Endodermal cell (in vitro differentiated cells): ENCODE results near the gene CMPK1. TPM values are rescaled to one million over a fixed set of nuclear protein-coding genes. Genes with fewer than 3 reads are reported as not detected.

ENCODE experiments used
- DNase-seq: peaks from one replicate; pipeline ENCODE4 v3.0.0-alpha.2; 2017
- H3K27ac ChIP-seq: 2 replicates; pipeline ENCODE4 v1.5.1; 2013; ENCODE audit warnings: mild to moderate bottlenecking, low read depth, low read length, moderate library complexity
- H3K27me3 ChIP-seq: 2 replicates; pipeline ENCODE4 v1.6.1; 2013; ENCODE audit warnings: mild to moderate bottlenecking, low read length, moderate library complexity; ENCODE audit not compliant: insufficient read depth, control insufficient read depth, poor library complexity, severe bottlenecking
- H3K36me3 ChIP-seq: 2 replicates; pipeline ENCODE4 v1.7.0; 2013; ENCODE audit warnings: mild to moderate bottlenecking, low read length, moderate library complexity; ENCODE audit not compliant: control insufficient read depth, insufficient read depth
- H3K4me1 ChIP-seq: one replicate; pipeline ENCODE4 v1.7.0; 2013; ENCODE audit warnings: low read length; ENCODE audit not compliant: control insufficient read depth, insufficient read depth
- H3K4me3 ChIP-seq: 2 replicates; pipeline ENCODE4 v1.5.1; 2013; ENCODE audit warnings: mild to moderate bottlenecking, low read length, moderate library complexity
- H3K9ac ChIP-seq: 2 replicates; pipeline ENCODE4 v1.6.1; 2013; ENCODE audit warnings: mild to moderate bottlenecking, low read length, moderate library complexity; ENCODE audit not compliant: poor library complexity, severe bottlenecking; ENCODE audit errors: extremely low read depth
- H3K9me3 ChIP-seq: 2 replicates; pipeline ENCODE4 v1.6.1; 2013; ENCODE audit warnings: mild to moderate bottlenecking, low read length, moderate library complexity; ENCODE audit not compliant: control insufficient read depth
- H3K27ac Mint-ChIP-seq: 2 replicates; pipeline ENCODE4 v1.8.0; 2020; ENCODE audit warnings: mixed read lengths
- H3K27me3 Mint-ChIP-seq: 2 replicates; pipeline ENCODE4 v1.8.0; 2021; ENCODE audit warnings: mild to moderate bottlenecking, mixed read lengths; ENCODE audit not compliant: insufficient read depth
- H3K36me3 Mint-ChIP-seq: 2 replicates; pipeline ENCODE4 v1.8.0; 2020; ENCODE audit warnings: low read depth, mixed read lengths
- H3K4me1 Mint-ChIP-seq: 2 replicates; pipeline ENCODE4 v1.8.0; 2020; ENCODE audit warnings: mixed read lengths
- H3K4me3 Mint-ChIP-seq: 2 replicates; pipeline ENCODE4 v1.8.0; 2020; ENCODE audit warnings: mild to moderate bottlenecking, moderate library complexity, mixed read lengths
- H3K9me3 Mint-ChIP-seq: 2 replicates; pipeline ENCODE4 v1.8.0; 2020; ENCODE audit warnings: mild to moderate bottlenecking, mixed read lengths
- WGBS, 2 experiments: methylation state at CpG; one replicate each; pipeline versions ENCODE4 v1.1.5 to v1.1.7; 2013; ENCODE audit warnings: missing lambda C conversion rate in 2 of 2, mixed read lengths in 1 of 2; ENCODE audit not compliant: insufficient coverage in 1 of 2, insufficient read length in 1 of 2; 5-methylcytosine and 5-hydroxymethylcytosine counted together
- total RNA-seq, 2 donors: library from RNA; stranded (reverse); fragmentation: NEBNext Ultra II Directional in 1 of 2; extraction: Animal tissue kit (Norgen Biotek cat#: 25700) in 1 of 2; gene quantifications; 2 replicates in 1 of 2; 3 replicates in 1 of 2; pipeline ENCODE4 v1.2.1, GENCODE V29; 2021
- TF ChIP-seq, protein P1 (sequence below): fragments of 200-600 bp; sonication (generic); conservative IDR thresholded peaks from 2 replicates; pipeline ENCODE4 v1.5.0; 2021; ENCODE audit warnings: antibody characterized with exemption, mild to moderate bottlenecking

CMPK1 gene
- total RNA-seq, 2 donors from 2014 or later: 41.6 to 42.0 TPM

GRCh38 chr1:47407481-47407880 lies 73.9 kb downstream of the CMPK1 start:
- H3K4me1 Mint-ChIP-seq: peaks cover 6% of the 10 kb centered on the region
- no peak overlapping the region for H3K27ac Mint-ChIP-seq
- H3K27me3 Mint-ChIP-seq: peaks cover 66% of the 10 kb centered on the region
- 66 to 94% methylated on average over 2 to 3 of the region's 3 CpGs for WGBS, 2 experiments
- H3K9me3 ChIP-seq: no peaks in the 10 kb centered on the region
- H3K36me3 Mint-ChIP-seq: no peaks in the 10 kb centered on the region
- no peak overlapping the region for H3K9ac ChIP-seq
- no peaks in the 10 kb centered on the region for H3K9me3 Mint-ChIP-seq
- H3K36me3 ChIP-seq: no peaks in the 10 kb centered on the region
- no peak overlapping the region for H3K27ac ChIP-seq
- H3K4me3 ChIP-seq: no peak overlapping the region
- TF ChIP-seq, protein P1, sequence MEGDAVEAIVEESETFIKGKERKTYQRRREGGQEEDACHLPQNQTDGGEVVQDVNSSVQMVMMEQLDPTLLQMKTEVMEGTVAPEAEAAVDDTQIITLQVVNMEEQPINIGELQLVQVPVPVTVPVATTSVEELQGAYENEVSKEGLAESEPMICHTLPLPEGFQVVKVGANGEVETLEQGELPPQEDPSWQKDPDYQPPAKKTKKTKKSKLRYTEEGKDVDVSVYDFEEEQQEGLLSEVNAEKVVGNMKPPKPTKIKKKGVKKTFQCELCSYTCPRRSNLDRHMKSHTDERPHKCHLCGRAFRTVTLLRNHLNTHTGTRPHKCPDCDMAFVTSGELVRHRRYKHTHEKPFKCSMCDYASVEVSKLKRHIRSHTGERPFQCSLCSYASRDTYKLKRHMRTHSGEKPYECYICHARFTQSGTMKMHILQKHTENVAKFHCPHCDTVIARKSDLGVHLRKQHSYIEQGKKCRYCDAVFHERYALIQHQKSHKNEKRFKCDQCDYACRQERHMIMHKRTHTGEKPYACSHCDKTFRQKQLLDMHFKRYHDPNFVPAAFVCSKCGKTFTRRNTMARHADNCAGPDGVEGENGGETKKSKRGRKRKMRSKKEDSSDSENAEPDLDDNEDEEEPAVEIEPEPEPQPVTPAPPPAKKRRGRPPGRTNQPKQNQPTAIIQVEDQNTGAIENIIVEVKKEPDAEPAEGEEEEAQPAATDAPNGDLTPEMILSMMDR: no peak
- no peaks in the 10 kb centered on the region for H3K4me1 ChIP-seq
- no peak overlapping the region for H3K4me3 Mint-ChIP-seq
- DNase-seq: no peak
- H3K27me3 ChIP-seq: peaks cover 34% of the 10 kb centered on the region

DNA sequence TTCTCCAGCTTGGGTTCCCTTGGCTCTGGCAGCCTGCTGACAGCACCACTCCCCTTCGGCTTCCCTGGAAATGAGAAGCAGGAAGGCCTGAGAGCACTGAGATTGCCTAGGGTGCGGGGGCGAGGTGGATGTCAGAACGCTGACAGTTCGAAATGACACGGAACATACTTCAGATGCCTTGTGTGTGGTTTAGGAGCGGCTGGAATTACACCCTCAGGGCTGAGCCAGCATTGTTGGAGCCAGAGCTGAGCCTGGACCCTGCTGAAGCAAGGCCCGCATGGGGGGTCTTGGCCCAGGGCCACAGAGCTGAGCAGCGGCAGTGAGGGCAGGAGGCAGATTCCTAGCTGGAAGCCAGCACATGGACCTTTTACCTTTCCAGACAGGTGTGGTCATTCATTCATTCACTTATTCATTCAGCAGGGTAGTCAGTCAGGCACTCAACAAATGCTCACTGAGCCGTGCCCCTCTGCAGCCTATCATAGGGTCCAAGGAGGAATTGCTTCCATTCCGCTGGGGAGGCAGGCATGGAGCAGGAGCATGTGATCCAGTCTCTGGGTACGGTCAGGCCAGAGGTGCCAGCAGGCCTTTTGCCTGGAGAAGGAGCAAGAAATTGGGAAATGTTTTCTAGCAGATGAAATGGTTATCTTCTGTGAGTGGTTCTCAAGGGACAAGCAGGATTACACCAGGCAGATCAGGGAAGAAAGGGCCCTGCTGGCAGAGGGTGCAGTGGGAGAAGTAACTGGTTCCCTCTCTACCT lies 75.9 kb downstream of the CMPK1 start:
- DNase-seq: no peak
- Histone ChIP-seq H3K4me3 (no peak overlapping the region), H3K4me1 (no peaks in the 10 kb centered on the region), H3K36me3 (no peaks in the 10 kb centered on the region), H3K9me3 (no peaks in the 10 kb centered on the region), H3K9ac (no peak overlapping the region), H3K27ac (no peak overlapping the region), H3K27me3 (peaks cover 52% of the 10 kb centered on the region)
- Mint-ChIP-seq H3K4me1 (peaks cover 6% of the 10 kb centered on the region), H3K4me3 (no peak overlapping the region), H3K27ac (no peak overlapping the region), H3K36me3 (no peaks in the 10 kb centered on the region), H3K9me3 (no peaks in the 10 kb centered on the region), H3K27me3 (peaks cover 64% of the 10 kb centered on the region)
- WGBS, 2 experiments: 85 to 90% methylated on average over 10 to 12 of the region's 12 CpGs
- TF ChIP-seq, protein P1: no peak

- peaks cover 58% of the 10 kb centered on the region for H3K27me3 ChIP-seq
- peaks cover 67% of the 10 kb centered on the region for H3K27me3 Mint-ChIP-seq
- 71 to 76% methylated on average over 1 to 3 of the region's 3 CpGs for WGBS, 2 experiments
- H3K27ac Mint-ChIP-seq: no peak overlapping the region
- H3K4me3 Mint-ChIP-seq: no peak overlapping the region
- no peaks in the 10 kb centered on the region for H3K9me3 ChIP-seq
- no peaks in the 10 kb centered on the region for H3K4me1 ChIP-seq
- no peak overlapping the region for H3K4me3 ChIP-seq
- no peaks in the 10 kb centered on the region for H3K36me3 ChIP-seq
- DNase-seq: no peak
- no peak overlapping the region for H3K27ac ChIP-seq
- H3K9me3 Mint-ChIP-seq: no peaks in the 10 kb centered on the region
- TF ChIP-seq, protein P1: no peak
- no peak overlapping the region for H3K9ac ChIP-seq
- H3K4me1 Mint-ChIP-seq: peaks cover 6% of the 10 kb centered on the region
- H3K36me3 Mint-ChIP-seq: no peaks in the 10 kb centered on the region
These were observed 76.5 kb downstream of the CMPK1 start for GRCh38 chr1:47410068-47410455.
